Fibroblast of skin of right quadriceps (primary cell): ENCODE results near the gene ZNF205.

Experiments used
- DNase-seq: peaks from one replicate; pipeline ENCODE4 v3.0.0-alpha.2; 2013

The ZNF205 gene

GRCh38 chr16:3135126-3135715 lies 22.8 kb downstream of the ZNF205 start:
- DNase-seq: no peak

- no peak for DNase-seq
These were observed 24.9 kb downstream of the ZNF205 start for GRCh38 chr16:3137267-3137666.

- DNase-seq: no peak
These were observed 26.0 kb downstream of the ZNF205 start for GRCh38 chr16:3138342-3138741.

- DNase-seq: no peak
These were observed 26.5 kb downstream of the ZNF205 start for GRCh38 chr16:3138823-3139426.

GRCh38 chr16:3139561-3139960 lies 27.2 kb downstream of the ZNF205 start:
- peak; percentile 29 for DNase-seq

GRCh38 chr16:3140603-3141427 lies 28.4 kb downstream of the ZNF205 start:
- DNase-seq: no peak

GRCh38 chr16:3141781-3142311 lies 29.5 kb downstream of the ZNF205 start:
- no peak for DNase-seq

GRCh38 chr16:3142327-3142726 lies 29.9 kb downstream of the ZNF205 start:
- DNase-seq: no peak

- no peak for DNase-seq
These were observed 30.4 kb downstream of the ZNF205 start for GRCh38 chr16:3142770-3143169.

GRCh38 chr16:3143189-3143588 lies 30.8 kb downstream of the ZNF205 start:
- no peak for DNase-seq

- DNase-seq: no peak
These were observed 31.4 kb downstream of the ZNF205 start for GRCh38 chr16:3143598-3144320.

- DNase-seq: no peak
These were observed 32.1 kb downstream of the ZNF205 start for GRCh38 chr16:3144321-3144983.

GRCh38 chr16:3145151-3145550 lies 32.8 kb downstream of the ZNF205 start:
- DNase-seq: no peak

GRCh38 chr16:3145660-3146059 lies 33.3 kb downstream of the ZNF205 start:
- no peak for DNase-seq

- DNase-seq: no peak
These were observed 34.8 kb downstream of the ZNF205 start for GRCh38 chr16:3147046-3147756.

GRCh38 chr16:3147757-3148104 lies 35.3 kb downstream of the ZNF205 start:
- no peak for DNase-seq

- no peak for DNase-seq
These were observed 36.1 kb downstream of the ZNF205 start for GRCh38 chr16:3148256-3149192.

GRCh38 chr16:3149193-3149530 lies 36.8 kb downstream of the ZNF205 start:
- no peak for DNase-seq

GRCh38 chr16:3149630-3150345 lies 37.4 kb downstream of the ZNF205 start:
- DNase-seq: peak; percentile 70
